Muscle layer of colon (tissue), 2 donors: Measurements from ENCODE around the gene FOXL2NB.
A peak's percentile ranks its signal among the peaks of the same experiment; 100 is the strongest.

Experiments
- H3K27ac ChIP-seq: one replicate; pipeline ENCODE4 v1.7.0; 2013; ENCODE audit warnings: low read depth, mild to moderate bottlenecking, low read length, moderate library complexity
- H3K27me3 ChIP-seq, 2 donors: one replicate each; pipeline ENCODE4 v1.7.0; 2013; ENCODE audit warnings: low read length in 2 of 2, mild to moderate bottlenecking in 2 of 2; ENCODE audit not compliant: insufficient read depth in 2 of 2, control insufficient read depth in 1 of 2
- H3K36me3 ChIP-seq: one replicate; pipeline ENCODE4 v1.7.0; 2013; ENCODE audit warnings: mild to moderate bottlenecking, low read length; ENCODE audit not compliant: insufficient read depth
- H3K4me1 ChIP-seq: one replicate; pipeline ENCODE4 v1.7.0; 2013; ENCODE audit warnings: mild to moderate bottlenecking, low read length; ENCODE audit not compliant: insufficient read depth
- H3K4me3 ChIP-seq, 2 donors: one replicate each; pipeline ENCODE4 v1.7.0; 2013; ENCODE audit warnings: low read length in 2 of 2, low read depth in 1 of 2, mild to moderate bottlenecking in 1 of 2, moderate library complexity in 1 of 2
- H3K9ac ChIP-seq: one replicate; pipeline ENCODE4 v1.7.0; 2013; ENCODE audit warnings: low read length
- H3K9me3 ChIP-seq: one replicate; pipeline ENCODE4 v1.7.0; 2013; ENCODE audit warnings: mild to moderate bottlenecking, low read length
- donor health status: abdominal sarcoma.
- donor health status: Adenocarcinoma of cecum.

FOXL2NB gene

DNA sequence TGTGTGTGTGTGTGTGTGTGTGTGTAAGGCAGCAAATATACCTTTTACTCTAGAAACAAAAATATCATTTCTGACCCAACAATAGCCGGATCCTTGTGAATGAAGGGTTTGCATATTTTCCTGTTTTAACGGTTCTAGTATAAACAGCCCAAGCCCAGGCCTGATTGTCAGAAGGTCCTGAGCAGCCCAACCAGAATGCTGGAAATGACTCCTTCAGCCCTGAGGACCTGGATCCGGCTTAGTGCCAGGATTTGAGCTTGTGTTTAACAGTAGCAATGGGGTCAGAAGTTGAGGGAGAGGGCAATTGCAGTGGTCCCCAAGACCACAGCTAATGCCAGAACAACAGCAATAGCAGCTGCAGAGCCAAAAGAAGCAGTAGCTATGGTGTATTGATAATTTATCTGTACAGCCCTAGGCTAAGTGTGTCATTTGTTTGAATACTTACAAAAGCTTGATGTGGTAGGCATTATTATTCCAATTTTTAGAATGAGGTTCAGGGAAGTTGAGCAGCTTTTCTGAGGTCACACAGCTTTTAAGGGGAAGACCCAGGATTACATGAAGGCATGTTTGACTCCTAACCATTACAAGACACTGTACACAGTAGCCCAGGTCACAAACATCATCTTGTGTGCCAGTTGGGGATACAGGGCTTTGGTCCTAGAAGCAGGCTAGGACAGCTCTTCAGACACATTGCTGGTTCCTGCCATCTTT lies 12.9 kb upstream of the FOXL2NB start:
- H3K27me3 ChIP-seq = peaks cover 27 to 37% of the 10 kb centered on the region in 2 donors
- no peak overlapping the region for H3K4me3 ChIP-seq
- no peak overlapping the region for H3K9ac ChIP-seq
- no peak overlapping the region for H3K27ac ChIP-seq
- peaks cover 26% of the 10 kb centered on the region for H3K4me1 ChIP-seq
- H3K9me3 ChIP-seq = no peaks in the 10 kb centered on the region
- no peaks in the 10 kb centered on the region for H3K36me3 ChIP-seq

- Histone ChIP-seq H3K36me3 (no peaks in the 10 kb centered on the region), H3K9me3 (no peaks in the 10 kb centered on the region), H3K4me1 (peaks cover 28% of the 10 kb centered on the region), H3K9ac (no peak overlapping the region), H3K4me3 (no peak overlapping the region), H3K27ac (no peak overlapping the region), H3K27me3 (peaks cover 41 to 50% of the 10 kb centered on the region in 2 donors)
These were observed 11.5 kb upstream of the FOXL2NB start for GRCh38 chr3:138935505-138935862.

DNA sequence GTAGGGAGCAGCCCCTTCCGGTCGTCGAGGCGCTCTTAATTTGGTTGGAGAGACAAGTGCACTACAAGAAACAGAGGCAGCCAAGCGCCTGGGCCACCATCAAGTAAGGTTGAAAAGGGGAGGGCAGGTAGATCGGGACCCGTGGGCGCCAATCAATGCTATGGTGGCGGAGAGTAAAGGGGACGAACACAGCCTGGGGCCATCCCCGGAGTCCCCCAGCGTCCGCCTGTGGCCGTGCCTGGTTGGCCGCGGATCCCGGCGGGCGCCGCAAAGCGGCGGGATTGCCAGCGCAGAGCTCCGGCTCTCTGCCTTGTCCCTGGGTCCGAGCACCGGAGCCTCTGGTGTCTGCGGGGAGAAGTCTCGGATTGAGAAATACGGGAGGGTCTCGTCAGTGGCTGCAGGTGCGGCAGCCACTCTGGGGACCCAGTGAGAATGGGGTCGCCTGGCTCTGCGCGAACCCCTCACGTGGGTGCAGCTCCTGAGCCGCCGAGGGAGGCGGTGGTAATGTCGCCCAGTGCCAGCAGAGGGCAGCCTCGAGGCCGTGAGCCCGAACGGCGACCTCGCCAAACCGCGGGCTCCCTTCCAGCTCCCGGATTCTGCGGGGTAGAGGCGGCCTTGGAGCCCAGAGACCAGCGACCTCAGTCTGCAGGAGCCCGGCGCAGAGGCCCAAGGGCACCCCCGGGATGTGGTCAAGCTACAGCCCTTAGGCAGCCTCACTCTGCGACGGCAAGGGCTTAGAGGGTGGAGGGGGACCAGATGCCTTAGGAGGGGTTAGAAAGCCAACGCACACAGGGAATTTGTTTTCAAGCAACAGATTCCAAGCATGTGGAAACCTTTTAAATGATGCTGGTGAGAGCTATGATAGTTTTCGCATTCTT lies 10.9 kb upstream of the FOXL2NB start:
- H3K27ac ChIP-seq = no peak overlapping the region
- H3K4me1 ChIP-seq = peaks cover 28% of the 10 kb centered on the region
- peaks cover 47 to 56% of the 10 kb centered on the region in 2 donors for H3K27me3 ChIP-seq
- H3K4me3 ChIP-seq = peak overlapping the region; percentile 17 to 33
- H3K9me3 ChIP-seq = no peaks in the 10 kb centered on the region
- H3K36me3 ChIP-seq = no peaks in the 10 kb centered on the region
- no peak overlapping the region for H3K9ac ChIP-seq

DNA sequence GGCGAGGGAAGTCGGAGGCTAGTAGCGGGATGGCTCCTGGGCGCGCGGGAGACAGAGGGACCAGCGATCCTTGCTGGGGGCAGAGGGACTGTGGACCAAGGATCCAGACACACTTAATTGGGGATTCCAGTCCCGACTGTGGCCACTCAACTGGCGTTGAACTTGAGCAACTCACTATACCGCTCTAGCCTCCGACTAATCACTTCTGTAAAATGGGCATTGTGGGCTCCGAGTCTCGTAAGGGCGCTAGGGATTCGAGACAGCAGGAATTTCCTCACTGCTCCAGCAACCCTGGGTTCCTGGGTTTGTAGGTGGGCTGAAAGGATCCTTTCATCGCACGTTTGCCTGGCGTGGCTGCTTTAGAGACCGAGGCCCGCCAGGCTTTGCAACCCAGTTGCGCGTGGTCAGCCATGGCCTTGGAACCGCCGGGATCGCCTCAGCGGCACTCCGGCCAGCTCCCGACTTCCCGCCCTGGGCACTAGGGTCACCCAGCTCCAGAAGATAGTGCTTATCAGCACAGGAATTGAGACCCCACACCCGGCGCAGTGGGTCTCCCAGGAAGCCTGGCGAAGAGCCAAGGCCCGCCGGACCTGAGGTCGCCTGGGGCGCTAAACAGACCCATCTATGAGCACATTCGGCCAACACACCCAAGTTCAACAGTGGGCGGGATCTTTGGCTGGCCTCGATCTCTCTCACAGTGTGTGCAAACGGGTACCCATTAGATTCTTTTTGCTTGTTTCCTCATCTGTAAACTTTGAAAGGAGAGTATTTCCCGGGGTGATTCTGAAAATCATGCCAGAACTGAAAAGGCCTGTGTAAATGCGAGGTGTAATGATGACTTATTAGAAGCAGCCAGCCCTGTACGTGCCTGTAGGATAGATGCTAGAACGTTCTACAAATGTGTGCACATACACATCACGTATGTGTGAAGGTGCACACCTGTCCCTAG lies 10.0 kb upstream of the FOXL2NB start:
- H3K9ac ChIP-seq = no peak overlapping the region
- H3K27me3 ChIP-seq = peaks cover 56 to 66% of the 10 kb centered on the region in 2 donors
- no peaks in the 10 kb centered on the region for H3K9me3 ChIP-seq
- H3K4me1 ChIP-seq = peaks cover 28% of the 10 kb centered on the region
- H3K27ac ChIP-seq = no peak overlapping the region
- H3K36me3 ChIP-seq = no peaks in the 10 kb centered on the region
- H3K4me3 ChIP-seq = peak overlapping the region; percentile 17 to 47

DNA sequence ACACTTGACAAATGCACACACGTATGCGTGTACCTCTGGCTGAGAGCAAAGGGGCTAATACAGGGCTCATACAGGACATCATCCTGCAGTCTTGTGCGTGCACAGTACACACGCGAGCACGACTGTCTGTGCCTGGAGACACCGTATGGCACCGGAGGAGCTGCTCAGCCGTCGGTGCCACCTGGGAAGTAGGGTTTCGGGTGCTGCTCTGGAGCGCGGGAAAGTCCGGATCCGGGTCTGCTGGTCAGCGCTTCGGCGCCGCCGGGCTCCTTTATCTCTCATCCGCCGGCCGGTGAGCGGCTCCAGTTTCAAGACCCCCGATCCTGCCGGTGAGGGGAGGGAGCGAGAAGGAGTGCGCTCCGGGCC lies 9.3 kb upstream of the FOXL2NB start:
- Histone ChIP-seq H3K27me3 (peaks cover 63 to 72% of the 10 kb centered on the region in 2 donors), H3K27ac (no peak overlapping the region), H3K4me3 (peak overlapping the region in 1 of 2 donors; percentile 47), H3K9ac (no peak overlapping the region), H3K36me3 (no peaks in the 10 kb centered on the region), H3K4me1 (peaks cover 28% of the 10 kb centered on the region), H3K9me3 (no peaks in the 10 kb centered on the region)

DNA sequence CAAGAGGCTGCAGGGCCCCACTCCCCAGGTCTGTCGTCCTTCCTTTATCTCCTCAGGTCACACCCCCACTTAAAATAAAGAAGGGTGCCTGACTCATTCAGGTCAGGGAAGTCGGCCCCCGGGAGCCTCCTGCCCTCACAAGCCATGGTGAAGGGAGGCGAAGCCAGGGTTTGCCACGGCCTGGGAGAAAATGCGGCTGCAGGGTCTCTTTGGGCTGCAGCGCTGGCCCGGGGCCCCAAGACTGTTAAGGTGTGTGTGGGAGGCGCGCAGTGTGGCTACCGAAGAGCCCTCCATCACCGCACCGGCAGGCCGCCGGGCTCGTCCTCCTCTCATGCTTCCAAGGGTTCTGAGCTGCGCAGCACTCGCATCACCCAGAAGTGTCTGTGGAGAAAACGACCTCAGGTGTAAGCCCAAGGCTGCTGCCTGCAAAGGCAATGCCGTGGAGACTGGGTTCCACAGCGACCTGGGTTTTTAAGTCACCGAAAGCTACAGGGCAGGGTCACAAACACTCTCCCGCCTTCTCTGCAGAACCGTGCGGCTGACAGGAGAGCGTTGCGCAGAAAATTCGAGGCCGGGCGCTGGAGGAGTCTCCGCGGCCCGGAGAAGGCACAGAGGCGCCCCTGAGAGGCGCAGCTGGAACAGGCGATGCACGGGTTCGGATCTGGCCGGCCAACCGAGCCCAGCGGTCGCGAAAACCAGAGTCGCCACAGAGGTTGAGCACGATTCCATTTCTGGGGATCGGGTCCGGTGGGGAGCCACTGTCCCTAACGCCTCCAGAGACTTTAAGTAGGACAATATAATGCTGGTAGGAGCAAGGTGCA lies 8.8 kb upstream of the FOXL2NB start:
- Histone ChIP-seq H3K4me3 (peak overlapping the region in 1 of 2 donors; percentile 47), H3K36me3 (no peaks in the 10 kb centered on the region), H3K27ac (no peak overlapping the region), H3K9ac (no peak overlapping the region), H3K27me3 (peaks cover 68 to 78% of the 10 kb centered on the region in 2 donors), H3K4me1 (peaks cover 28% of the 10 kb centered on the region), H3K9me3 (no peaks in the 10 kb centered on the region)

GRCh38 chr3:138938877-138939560 lies 8.0 kb upstream of the FOXL2NB start:
- Histone ChIP-seq H3K9me3 (no peaks in the 10 kb centered on the region), H3K4me3 (no peak overlapping the region), H3K27ac (no peak overlapping the region), H3K27me3 (peaks cover 76 to 86% of the 10 kb centered on the region in 2 donors), H3K4me1 (peaks cover 28% of the 10 kb centered on the region), H3K9ac (no peak overlapping the region), H3K36me3 (no peaks in the 10 kb centered on the region)

GRCh38 chr3:138939561-138940241 lies 7.3 kb upstream of the FOXL2NB start:
- no peak overlapping the region for H3K4me3 ChIP-seq
- no peaks in the 10 kb centered on the region for H3K9me3 ChIP-seq
- peaks cover 83 to 92% of the 10 kb centered on the region in 2 donors for H3K27me3 ChIP-seq
- peaks cover 33% of the 10 kb centered on the region for H3K4me1 ChIP-seq
- no peak overlapping the region for H3K27ac ChIP-seq
- H3K9ac ChIP-seq = no peak overlapping the region
- no peaks in the 10 kb centered on the region for H3K36me3 ChIP-seq

DNA sequence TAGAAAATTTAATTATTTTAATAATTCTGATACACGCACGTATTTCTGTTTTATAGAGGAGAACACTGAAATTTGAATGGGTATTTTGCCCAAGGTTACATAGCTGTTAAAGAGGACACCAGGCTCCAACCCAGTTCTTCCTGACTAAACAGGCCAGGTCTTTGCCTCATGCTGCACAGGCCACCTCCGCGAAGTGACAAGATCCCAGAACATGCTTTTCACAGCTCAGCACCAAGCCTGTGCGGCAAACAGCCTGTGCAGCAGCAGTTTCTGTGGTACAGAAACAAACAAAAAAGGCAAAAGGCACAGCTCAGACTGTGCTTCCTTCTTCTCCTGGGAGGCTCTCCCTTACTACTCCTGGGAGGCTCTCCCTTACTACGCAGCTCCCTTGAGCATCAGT lies 6.6 kb upstream of the FOXL2NB start:
- peaks cover 40% of the 10 kb centered on the region for H3K4me1 ChIP-seq
- H3K9me3 ChIP-seq = no peaks in the 10 kb centered on the region
- no peaks in the 10 kb centered on the region for H3K36me3 ChIP-seq
- H3K27me3 ChIP-seq = peaks cover 90 to 100% of the 10 kb centered on the region in 2 donors
- H3K4me3 ChIP-seq = no peak overlapping the region
- H3K9ac ChIP-seq = no peak overlapping the region
- no peak overlapping the region for H3K27ac ChIP-seq
